T-cell (primary cell): Measurements from ENCODE around the gene SLC22A12. TPM values are rescaled to one million over a fixed set of nuclear protein-coding genes. Genes with fewer than 3 reads are reported as not detected.

Experiments used
- ATAC-seq, 4 experiments: fragments of 200-7000 bp in 3 of 4; fragments of 150-1000 bp in 1 of 4; cut with Tn5 transposase; replicated peaks in 1 of 4; 1 replicate in 3 of 4; 2 replicates in 1 of 4; pipeline ENCODE4 v1.10.0; 2021; ENCODE audit warnings: moderate library complexity in 3 of 4, mild to moderate bottlenecking in 2 of 4, moderate number of reproducible peaks in 1 of 4
- CTCF ChIA-PET, 2 donors: fragments of 300-600 bp; sonication (Branson Sonifier 250); formaldehyde crosslinking; loops; one replicate each; lab custom pipeline; 2022; ENCODE audit warnings: antibody characterized with exemption in 2 of 2; lab: Charles Lee
- POLR2A ChIA-PET, 2 donors: fragments of 300-600 bp; sonication (Branson Sonifier 250); formaldehyde crosslinking; loops; one replicate each; lab custom pipeline; 2022; ENCODE audit warnings: antibody characterized with exemption in 2 of 2; lab: Charles Lee
- DNase-seq, 35 experiments: peaks; one replicate each; pipeline versions ENCODE4 v3.0.0 to v3.0.0-alpha.2; 2013 to 2023
- H3K27ac ChIP-seq: one replicate; pipeline ENCODE4 v1.5.1; 2013; ENCODE audit warnings: low read length
- H3K27me3 ChIP-seq, 2 experiments: replicated peaks in 1 of 2; 1 replicate in 1 of 2; 2 replicates in 1 of 2; pipeline versions ENCODE4 v1.6.1 to v1.7.0; 2013; ENCODE audit warnings: low read length in 1 of 2, mixed read lengths in 1 of 2; ENCODE audit not compliant: control insufficient read depth in 2 of 2, insufficient read depth in 2 of 2; ENCODE audit errors: extremely low read depth in 1 of 2
- H3K36me3 ChIP-seq, 2 donors: 1 replicate in 1 of 2; 2 replicates in 1 of 2; pipeline versions ENCODE4 v1.6.1 to v1.7.0; 2013; ENCODE audit warnings: low read length in 1 of 2; ENCODE audit not compliant: control insufficient read depth in 2 of 2, insufficient read depth in 1 of 2; ENCODE audit errors: extremely low read depth in 1 of 2
- H3K4me1 ChIP-seq, 2 experiments: 1 replicate in 1 of 2; 2 replicates in 1 of 2; pipeline versions ENCODE4 v1.6.1 to v1.7.0; 2013; ENCODE audit warnings: low read length in 2 of 2, mixed read lengths in 1 of 2; ENCODE audit not compliant: insufficient read depth in 2 of 2, control insufficient read depth in 1 of 2; ENCODE audit errors: extremely low read depth in 1 of 2
- H3K4me3 ChIP-seq, 2 donors: 1 replicate in 1 of 2; 2 replicates in 1 of 2; pipeline versions ENCODE4 v1.5.1 to v1.7.0; 2013; ENCODE audit warnings: mild to moderate bottlenecking in 2 of 2, low read length in 1 of 2, moderate library complexity in 1 of 2; ENCODE audit not compliant: control insufficient read depth in 1 of 2; ENCODE audit errors: extremely low read depth in 1 of 2
- H3K9me3 ChIP-seq: 2 replicates; pipeline ENCODE4 v1.7.0; 2013
- H3K27ac Mint-ChIP-seq, 2 donors: one replicate each; pipeline ENCODE4 v1.8.0; 2020 to 2021; ENCODE audit warnings: mild to moderate bottlenecking in 2 of 2, mixed read lengths in 2 of 2
- H3K27me3 Mint-ChIP-seq, 2 donors: one replicate each; pipeline ENCODE4 v1.8.0; 2021 to 2022; ENCODE audit warnings: mixed read lengths in 2 of 2
- H3K36me3 Mint-ChIP-seq: one replicate; pipeline ENCODE4 v1.8.0; 2021; ENCODE audit warnings: mixed read lengths
- H3K4me1 Mint-ChIP-seq, 3 donors: one replicate each; pipeline ENCODE4 v1.8.0; 2020 to 2022; ENCODE audit warnings: mixed read lengths in 3 of 3, mild to moderate bottlenecking in 1 of 3
- H3K4me3 Mint-ChIP-seq, 3 donors: one replicate each; pipeline ENCODE4 v1.8.0; 2020 to 2022; ENCODE audit warnings: mild to moderate bottlenecking in 3 of 3, mixed read lengths in 3 of 3, moderate library complexity in 3 of 3
- H3K9me3 Mint-ChIP-seq, 3 donors: one replicate each; pipeline ENCODE4 v1.8.0; 2020 to 2022; ENCODE audit warnings: mixed read lengths in 3 of 3
- WGBS: methylation state at CpG from one replicate; pipeline ENCODE4 v1.1.5; 2013; ENCODE audit warnings: missing lambda C conversion rate; ENCODE audit not compliant: insufficient coverage; 5-methylcytosine and 5-hydroxymethylcytosine counted together
- total RNA-seq, 35 experiments: library from RNA in 6 of 35; stranded (reverse) in 6 of 35; fragments of 120-200 nt in 1 of 35; gene quantifications; one replicate each; pipeline versions ENCODE4 v1.2.1 to v1.2.4 and lab custom pipeline; 2013 to 2026

Gene SLC22A12
- total RNA-seq, 5 donors from 2014 or later (not counting 1 experiment from before 2014, with no cell fraction given) = not detected

DNA sequence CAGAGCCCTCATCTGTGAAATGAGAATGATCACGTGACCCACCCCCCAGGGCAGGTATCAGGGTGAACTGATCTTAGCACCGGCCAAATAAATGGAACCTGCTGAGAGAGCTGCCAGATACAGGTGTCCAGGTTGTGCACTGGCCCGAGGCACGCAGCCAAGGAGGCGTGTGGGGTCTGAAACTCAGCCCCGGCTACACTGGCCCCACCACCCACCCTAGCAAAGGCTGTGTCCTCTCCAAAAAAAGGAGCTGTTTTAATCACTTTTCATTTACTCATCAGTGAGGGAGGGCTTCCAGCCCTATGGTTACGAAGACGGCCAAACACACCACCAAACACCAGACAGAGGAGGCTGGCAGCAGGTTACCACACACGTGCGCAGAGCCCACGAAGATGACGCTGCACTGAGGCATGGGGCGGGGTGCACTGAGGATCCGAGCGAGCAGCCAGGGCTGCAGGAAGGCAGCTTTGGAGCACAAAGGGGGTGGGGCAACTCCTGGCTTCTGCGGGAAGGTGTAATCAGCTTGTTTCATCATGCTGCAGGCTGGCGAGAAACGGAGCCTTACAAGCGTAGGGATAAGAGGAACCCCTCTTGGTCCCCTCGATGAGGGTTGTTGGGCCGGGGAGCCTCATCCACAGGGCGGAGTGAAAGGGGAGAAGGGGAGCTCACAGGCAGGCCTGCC is 19.5 kb upstream of the SLC22A12 start:
- no peak overlapping the region for H3K27ac Mint-ChIP-seq
- 87% methylated on average over 22 of the region's 22 CpGs for WGBS
- ATAC-seq = no peak

DNA sequence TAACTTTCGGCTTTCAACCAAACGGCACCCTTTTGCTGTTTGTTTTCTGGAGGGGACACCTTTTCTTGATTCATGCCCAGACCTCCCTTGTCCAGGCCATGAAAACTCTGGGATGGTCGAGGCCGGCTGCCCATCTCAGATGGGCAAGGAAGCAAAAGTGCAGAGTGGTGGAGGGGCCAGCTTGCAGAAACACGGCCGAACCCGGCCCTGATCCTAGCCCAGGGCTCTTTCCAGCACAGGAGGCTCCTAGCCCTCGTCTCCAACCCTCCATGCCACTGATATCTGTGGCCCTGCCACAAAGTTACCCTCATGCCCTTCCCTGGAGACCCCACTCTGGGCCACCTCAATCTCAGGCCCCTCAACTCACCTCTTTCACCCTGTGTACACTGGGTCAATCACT is 18.9 kb upstream of the SLC22A12 start:
- WGBS = 91% methylated on average over 8 of the region's 8 CpGs
- no peaks in the 10 kb centered on the region for H3K9me3 Mint-ChIP-seq
- CTCF ChIA-PET = no interaction called here
- no peaks in the 10 kb centered on the region for H3K4me1 ChIP-seq
- H3K4me1 Mint-ChIP-seq = no peaks in the 10 kb centered on the region
- no peak overlapping the region for H3K27ac ChIP-seq
- H3K27ac Mint-ChIP-seq = no peak overlapping the region
- H3K4me3 Mint-ChIP-seq = no peak overlapping the region
- no peaks in the 10 kb centered on the region for H3K36me3 Mint-ChIP-seq
- H3K9me3 ChIP-seq = no peaks in the 10 kb centered on the region
- no peak for DNase-seq
- no peak for ATAC-seq
- peaks cover 0 to 36% of the 10 kb centered on the region in 2 experiments for H3K27me3 ChIP-seq
- H3K27me3 Mint-ChIP-seq = peaks cover 7 to 11% of the 10 kb centered on the region in 2 donors
- POLR2A ChIA-PET = no interaction called here
- no peak overlapping the region for H3K4me3 ChIP-seq
- no peaks in the 10 kb centered on the region for H3K36me3 ChIP-seq

More for the DNA sequence above, 19.5 kb upstream of the SLC22A12 start:
- Histone ChIP-seq H3K36me3 (no peaks in the 10 kb centered on the region), H3K9me3 (no peaks in the 10 kb centered on the region), H3K27me3 (peaks cover 0 to 33% of the 10 kb centered on the region in 2 experiments), H3K4me3 (no peak overlapping the region), H3K4me1 (peaks cover 0 to 3% of the 10 kb centered on the region in 2 experiments), H3K27ac (no peak overlapping the region)
- Mint-ChIP-seq H3K4me1 (peaks cover 0 to 2% (median 2%) of the 10 kb centered on the region in 3 donors), H3K9me3 (no peaks in the 10 kb centered on the region), H3K36me3 (no peaks in the 10 kb centered on the region), H3K27me3 (peaks cover 3 to 11% of the 10 kb centered on the region in 2 donors), H3K4me3 (no peak overlapping the region)
- ChIA-PET CTCF (no interaction called here), POLR2A (no interaction called here)
- DNase-seq = no peak

DNA sequence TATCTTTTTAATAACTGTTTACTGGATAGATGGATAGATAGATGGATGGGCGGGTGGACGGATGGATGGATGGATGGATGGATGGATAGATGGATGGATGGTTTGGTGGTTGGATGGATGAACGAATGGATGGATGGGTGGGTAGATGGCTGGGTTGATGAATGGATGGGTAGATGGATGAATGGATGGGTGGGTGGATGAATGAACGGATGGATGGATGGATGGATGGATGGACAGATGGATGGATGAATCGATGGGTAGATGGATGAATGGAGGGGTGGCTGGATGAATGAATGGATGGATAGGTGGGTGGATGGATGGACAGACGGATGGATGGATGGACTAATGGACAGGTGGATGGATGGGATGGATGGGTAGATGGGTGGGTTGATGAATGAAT is 13.8 kb upstream of the SLC22A12 start:
- Mint-ChIP-seq H3K27ac (no peak overlapping the region), H3K36me3 (no peaks in the 10 kb centered on the region), H3K4me3 (no peak overlapping the region), H3K27me3 (peaks cover 10 to 14% of the 10 kb centered on the region in 2 donors), H3K9me3 (no peaks in the 10 kb centered on the region), H3K4me1 (no peaks in the 10 kb centered on the region)
- 80% methylated on average over 6 of the region's 6 CpGs for WGBS
- Histone ChIP-seq H3K27ac (no peak overlapping the region), H3K9me3 (no peaks in the 10 kb centered on the region), H3K36me3 (no peaks in the 10 kb centered on the region), H3K4me3 (no peak overlapping the region), H3K27me3 (peaks cover 0 to 28% of the 10 kb centered on the region in 2 experiments), H3K4me1 (no peaks in the 10 kb centered on the region)
- DNase-seq (no peak), ATAC-seq (no peak)
- POLR2A ChIA-PET = no interaction called here
- CTCF ChIA-PET = no interaction called here

DNA sequence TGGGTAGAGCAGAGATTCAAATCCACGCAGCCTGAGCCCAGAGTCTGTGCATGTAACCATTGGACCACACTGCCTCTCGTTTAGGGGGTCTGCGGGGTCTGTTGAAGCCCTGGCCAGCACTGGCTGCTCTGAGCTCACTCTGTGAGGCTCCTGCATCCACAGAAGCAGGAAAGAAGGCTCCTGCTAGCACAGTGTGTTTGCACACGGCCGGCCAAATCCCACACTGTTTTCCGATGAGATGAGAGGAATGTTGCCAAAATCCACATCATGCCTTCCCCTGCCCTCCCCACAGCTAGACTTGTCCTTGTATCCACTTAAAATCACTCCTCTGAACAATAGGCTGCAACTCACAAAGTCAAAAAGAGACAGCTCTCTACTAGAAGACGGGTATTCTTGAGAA is 10.6 kb upstream of the SLC22A12 start:
- WGBS = 73% methylated on average over 5 of the region's 7 CpGs
- ChIA-PET POLR2A (no interaction called here), CTCF (no interaction called here)
- H3K4me3 ChIP-seq = no peak overlapping the region
- no peaks in the 10 kb centered on the region for H3K9me3 ChIP-seq
- H3K4me3 Mint-ChIP-seq = no peak overlapping the region
- no peaks in the 10 kb centered on the region for H3K9me3 Mint-ChIP-seq
- no peaks in the 10 kb centered on the region for H3K4me1 ChIP-seq
- no peaks in the 10 kb centered on the region for H3K36me3 ChIP-seq
- H3K27ac ChIP-seq = no peak overlapping the region
- H3K27me3 Mint-ChIP-seq = peaks cover 7 to 15% of the 10 kb centered on the region in 2 donors
- DNase-seq = no peak
- peaks cover 0 to 47% of the 10 kb centered on the region in 2 experiments for H3K27me3 ChIP-seq
- H3K4me1 Mint-ChIP-seq = no peaks in the 10 kb centered on the region
- H3K27ac Mint-ChIP-seq = no peak overlapping the region
- no peaks in the 10 kb centered on the region for H3K36me3 Mint-ChIP-seq
- ATAC-seq = no peak

DNA sequence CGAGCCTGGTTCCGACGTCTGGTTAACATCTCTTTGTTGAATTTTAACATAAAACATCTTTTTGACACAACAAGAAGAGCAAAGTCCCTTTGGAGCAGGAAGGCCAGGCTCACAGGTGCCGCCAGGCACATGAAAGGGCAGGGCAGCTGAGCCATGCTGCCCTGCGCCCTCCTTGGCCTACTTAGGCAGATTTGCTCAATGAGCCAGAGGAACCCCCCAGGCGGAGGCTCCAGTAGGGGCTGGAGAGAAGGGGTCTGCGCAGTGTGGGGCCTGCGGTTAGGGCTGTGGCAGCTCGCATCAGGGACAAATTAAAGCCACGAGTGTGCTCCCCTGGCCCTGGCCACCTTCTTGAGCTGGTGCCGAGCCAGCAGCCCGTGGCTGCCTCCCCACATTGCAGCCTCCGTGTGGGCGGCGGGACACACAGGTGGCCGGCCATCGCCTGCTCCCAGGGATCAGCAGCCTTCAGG is 9.9 kb upstream of the SLC22A12 start:
- no peaks in the 10 kb centered on the region for H3K9me3 ChIP-seq
- Mint-ChIP-seq H3K27ac (no peak overlapping the region), H3K27me3 (peaks cover 10 to 18% of the 10 kb centered on the region in 2 donors), H3K9me3 (no peaks in the 10 kb centered on the region), H3K36me3 (no peaks in the 10 kb centered on the region), H3K4me3 (no peak overlapping the region), H3K4me1 (no peaks in the 10 kb centered on the region)
- no peaks in the 10 kb centered on the region for H3K36me3 ChIP-seq
- H3K4me3 ChIP-seq = no peak overlapping the region
- DNase-seq (no peak), ATAC-seq (no peak)
- H3K27me3 ChIP-seq = peaks cover 0 to 50% of the 10 kb centered on the region in 2 experiments
- no peaks in the 10 kb centered on the region for H3K4me1 ChIP-seq
- ChIA-PET CTCF (no interaction called here), POLR2A (no interaction called here)
- WGBS = 88% methylated on average over 16 of the region's 17 CpGs
- no peak overlapping the region for H3K27ac ChIP-seq

DNA sequence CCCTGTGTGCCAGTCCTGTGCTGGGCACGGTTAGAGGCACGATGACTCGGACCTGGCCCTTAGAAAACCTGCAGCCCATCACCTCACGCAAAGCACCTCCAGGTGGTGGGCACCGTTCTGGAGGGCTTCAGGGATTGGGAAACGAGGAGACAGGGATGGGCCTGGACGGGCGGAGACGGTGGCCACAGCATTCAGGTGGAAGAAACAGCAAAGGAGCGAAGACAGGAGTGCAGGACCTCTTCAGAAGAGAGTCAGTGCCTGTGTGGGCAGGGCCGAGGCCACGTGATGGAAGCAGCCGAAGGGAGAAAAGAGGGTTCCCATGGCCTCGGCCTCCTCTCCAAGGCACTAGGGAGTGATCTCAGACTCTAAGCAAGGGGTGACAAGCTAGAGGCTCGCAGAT is 8.1 kb upstream of the SLC22A12 start:
- H3K4me1 ChIP-seq = no peaks in the 10 kb centered on the region
- POLR2A ChIA-PET = no interaction called here
- Mint-ChIP-seq H3K9me3 (peaks cover 0 to under 1% (median 0%) of the 10 kb centered on the region in 3 donors), H3K4me3 (no peak overlapping the region), H3K36me3 (no peaks in the 10 kb centered on the region), H3K27me3 (peaks cover 12 to 21% of the 10 kb centered on the region in 2 donors), H3K4me1 (no peaks in the 10 kb centered on the region), H3K27ac (no peak overlapping the region)
- H3K9me3 ChIP-seq = no peaks in the 10 kb centered on the region
- no peak overlapping the region for H3K4me3 ChIP-seq
- H3K27ac ChIP-seq = no peak overlapping the region
- peaks cover 0 to 42% of the 10 kb centered on the region in 2 experiments for H3K27me3 ChIP-seq
- DNase-seq (no peak), ATAC-seq (no peak)
- H3K36me3 ChIP-seq = no peaks in the 10 kb centered on the region
- CTCF ChIA-PET = no interaction called here
- 84% methylated on average over 15 of the region's 15 CpGs for WGBS
